Adrenal gland (tissue), 12 donors: ENCODE measurements around the gene SLC5A8. TPM values are rescaled to one million over a fixed set of nuclear protein-coding genes. Genes with fewer than 3 reads are reported as not detected.
A peak's percentile ranks its signal among the peaks of the same experiment; 100 is the strongest.

Experiments used
- DNase-seq, 7 donors: peaks; one replicate each; pipeline ENCODE4 v3.0.0-alpha.2; 2019 to 2020
- H3K27ac ChIP-seq, 5 donors: fragments of 200-600 bp; sonication (generic) in 4 of 5; 1 replicate in 3 of 5; 2 replicates in 2 of 5; pipeline versions ENCODE4 v1.5.1 to v1.8.0; 2016 to 2020; ENCODE audit warnings: mild to moderate bottlenecking in 1 of 5
- H3K27me3 ChIP-seq: fragments of 200-600 bp; 2 replicates; pipeline ENCODE4 v1.8.0; 2021
- H3K36me3 ChIP-seq, 2 donors: fragments of 200-600 bp; replicated peaks in 1 of 2; 1 replicate in 1 of 2; 2 replicates in 1 of 2; pipeline versions ENCODE4 v1.5.1 to v1.8.0; 2018 to 2022
- H3K4me1 ChIP-seq, 2 donors: fragments of 200-600 bp; replicated peaks in 1 of 2; 1 replicate in 1 of 2; 2 replicates in 1 of 2; pipeline versions ENCODE4 v1.5.1 to v1.8.0; 2018 to 2021
- H3K4me3 ChIP-seq, 4 donors: fragments of 200-600 bp; sonication (generic) in 3 of 4; one replicate each; pipeline ENCODE4 v1.5.1; 2016 to 2018
- H3K9me3 ChIP-seq, 3 donors: fragments of 200-600 bp; sonication (generic) in 1 of 3; replicated peaks in 1 of 3; 1 replicate in 2 of 3; 2 replicates in 1 of 3; pipeline versions ENCODE4 v1.5.1 to v1.8.0; 2016 to 2021
- POLR2A ChIP-seq, 2 donors: fragments of 450-650 bp; IDR thresholded peaks; one replicate each; pipeline ENCODE4 v1.6.1; 2017; ENCODE audit warnings: antibody characterized with exemption in 2 of 2, mild to moderate bottlenecking in 2 of 2, moderate library complexity in 1 of 2
- WGBS, 4 donors: extraction: QIAGEN DNeasy Blood & Tissue Kit in 2 of 4; methylation state at CpG; one replicate each; pipeline versions ENCODE4 v1.1.5 to v1.1.7; 2013 to 2017; 5-methylcytosine and 5-hydroxymethylcytosine counted together
- intact Hi-C, 2 donors: fragments of 100-400 bp; cut with DNase I; formaldehyde crosslinking; loops; one replicate each; pipeline versions ENCODE4 v1.14.1 to v1.15.0; 2022 to 2023
- polyA plus RNA-seq, 3 donors: library from polyadenylated mRNA; stranded (reverse); fragments of 200-250 nt in 2 of 3; fragments of 350-450 nt in 1 of 3; fragmentation: Illumina TruSeq in 1 of 3; extraction: RNeasy Lipid Tissue Mini Kit (QIAGEN cat#74804) in 1 of 3; gene quantifications; one replicate each; pipeline ENCODE4 v1.2.3, GENCODE V29; 2013 to 2014
- total RNA-seq, 9 donors: library from RNA; depleted of rRNA in 4 of 9; stranded (reverse); fragments of >200 nt in 4 of 9; fragments of 120-200 nt in 1 of 9; fragmentation: NEBNext Ultra II Directional in 1 of 9; extraction: Animal tissue kit (Norgen Biotek cat#: 25700) in 1 of 9; gene quantifications; one replicate each; pipeline versions ENCODE4 v1.1.0 to v1.2.4, GENCODE V29; 2013 to 2023
- TF ChIP-seq, protein P1 (sequence below), 6 experiments: fragments of 450-650 bp in 4 of 6; fragments of 200-600 bp in 2 of 6; sonication (generic) in 1 of 6; IDR thresholded peaks; 1 replicate in 5 of 6; 2 replicates in 1 of 6; pipeline versions ENCODE4 v1.5.1 to v1.8.0; 2016 to 2021; ENCODE audit warnings: antibody characterized with exemption in 6 of 6, mild to moderate bottlenecking in 2 of 6, moderate library complexity in 1 of 6
- donor health status: healthy with polysubstance abuse.
- donor health status: Bipolar disorder and iron deficiency.
- donor health status: DM: yes; HTN: yes; CAD: no.
- donor health status: DM: no; HTN: no; CAD: no.
- donor health status: DM: no; HTN: no; CAD: no.
- donor health status: DM: yes; HTN: yes; CAD: no.

SLC5A8 gene
- total and polyA plus RNA-seq, 12 donors, result 0.55 to 8.3 (median 1.5) TPM; not detected in 1

DNA sequence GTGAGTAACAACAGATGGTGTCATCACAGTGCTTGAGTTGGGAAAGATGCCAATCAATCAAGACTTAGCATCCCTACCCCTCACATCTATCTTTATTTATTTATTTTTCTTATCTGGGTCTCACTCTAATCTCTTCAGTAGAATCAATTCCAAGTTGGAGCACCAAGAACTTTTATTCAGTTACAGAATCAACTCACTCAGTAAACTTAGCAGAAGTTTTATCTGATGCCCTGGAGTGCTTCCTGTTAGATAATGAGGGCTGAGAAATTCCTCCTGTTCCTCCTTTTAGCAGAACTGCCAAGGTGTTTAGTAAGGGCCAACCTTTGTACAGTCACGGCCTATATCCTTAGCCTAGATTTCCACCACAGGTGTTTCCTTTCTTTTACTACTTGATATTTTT, 11.3 kb upstream of the SLC5A8 start:
- no peak overlapping the region for H3K27ac ChIP-seq
- H3K9me3 ChIP-seq, result no peaks in the 10 kb centered on the region
- intact Hi-C loops, result no loop called here
- no peaks in the 10 kb centered on the region for H3K36me3 ChIP-seq
- 61 to 76% (median 64%) methylated on average over 1 of the region's 1 CpG for WGBS, 4 donors
- H3K27me3 ChIP-seq, result no peaks in the 10 kb centered on the region
- no peak overlapping the region for H3K4me3 ChIP-seq
- no peak for TF ChIP-seq POLR2A (IDR thresholded peaks at IDR 0.05)
- TF ChIP-seq, protein P1, sequence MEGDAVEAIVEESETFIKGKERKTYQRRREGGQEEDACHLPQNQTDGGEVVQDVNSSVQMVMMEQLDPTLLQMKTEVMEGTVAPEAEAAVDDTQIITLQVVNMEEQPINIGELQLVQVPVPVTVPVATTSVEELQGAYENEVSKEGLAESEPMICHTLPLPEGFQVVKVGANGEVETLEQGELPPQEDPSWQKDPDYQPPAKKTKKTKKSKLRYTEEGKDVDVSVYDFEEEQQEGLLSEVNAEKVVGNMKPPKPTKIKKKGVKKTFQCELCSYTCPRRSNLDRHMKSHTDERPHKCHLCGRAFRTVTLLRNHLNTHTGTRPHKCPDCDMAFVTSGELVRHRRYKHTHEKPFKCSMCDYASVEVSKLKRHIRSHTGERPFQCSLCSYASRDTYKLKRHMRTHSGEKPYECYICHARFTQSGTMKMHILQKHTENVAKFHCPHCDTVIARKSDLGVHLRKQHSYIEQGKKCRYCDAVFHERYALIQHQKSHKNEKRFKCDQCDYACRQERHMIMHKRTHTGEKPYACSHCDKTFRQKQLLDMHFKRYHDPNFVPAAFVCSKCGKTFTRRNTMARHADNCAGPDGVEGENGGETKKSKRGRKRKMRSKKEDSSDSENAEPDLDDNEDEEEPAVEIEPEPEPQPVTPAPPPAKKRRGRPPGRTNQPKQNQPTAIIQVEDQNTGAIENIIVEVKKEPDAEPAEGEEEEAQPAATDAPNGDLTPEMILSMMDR (IDR thresholded peaks at IDR 0.05), result no peak
- H3K4me1 ChIP-seq, result no peaks in the 10 kb centered on the region
- no peak for DNase-seq

DNA sequence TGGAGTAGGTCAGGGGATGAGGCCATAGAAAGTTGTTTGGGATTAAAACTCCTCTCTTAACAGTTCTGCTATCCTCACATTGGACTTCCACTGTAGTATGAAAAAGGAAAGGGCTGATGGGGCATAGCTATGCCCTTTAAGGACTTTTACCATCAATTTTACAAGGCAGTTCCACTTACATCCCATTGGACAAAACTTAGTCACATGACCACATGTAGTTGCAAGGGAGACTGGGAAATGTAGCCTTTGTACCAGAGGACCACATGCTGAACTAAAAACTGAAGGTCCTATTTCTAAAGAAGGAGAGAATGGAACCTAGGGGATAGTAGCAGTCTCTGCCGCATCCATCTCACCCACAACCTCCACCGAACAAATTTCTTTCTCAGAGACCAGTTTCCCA, 6.8 kb upstream of the SLC5A8 start:
- no peak for DNase-seq
- H3K27me3 ChIP-seq, result no peaks in the 10 kb centered on the region
- TF ChIP-seq, protein P1 (IDR thresholded peaks at IDR 0.05), result no peak
- no peak for TF ChIP-seq POLR2A (IDR thresholded peaks at IDR 0.05)
- intact Hi-C loops, result no loop called here
- 92 to 100% (median 93%) methylated on average over 2 of the region's 2 CpGs for WGBS, 4 donors
- H3K36me3 ChIP-seq, result no peaks in the 10 kb centered on the region
- H3K9me3 ChIP-seq, result no peaks in the 10 kb centered on the region
- H3K4me1 ChIP-seq, result no peaks in the 10 kb centered on the region
- H3K27ac ChIP-seq, result no peak overlapping the region
- H3K4me3 ChIP-seq, result no peak overlapping the region

DNA sequence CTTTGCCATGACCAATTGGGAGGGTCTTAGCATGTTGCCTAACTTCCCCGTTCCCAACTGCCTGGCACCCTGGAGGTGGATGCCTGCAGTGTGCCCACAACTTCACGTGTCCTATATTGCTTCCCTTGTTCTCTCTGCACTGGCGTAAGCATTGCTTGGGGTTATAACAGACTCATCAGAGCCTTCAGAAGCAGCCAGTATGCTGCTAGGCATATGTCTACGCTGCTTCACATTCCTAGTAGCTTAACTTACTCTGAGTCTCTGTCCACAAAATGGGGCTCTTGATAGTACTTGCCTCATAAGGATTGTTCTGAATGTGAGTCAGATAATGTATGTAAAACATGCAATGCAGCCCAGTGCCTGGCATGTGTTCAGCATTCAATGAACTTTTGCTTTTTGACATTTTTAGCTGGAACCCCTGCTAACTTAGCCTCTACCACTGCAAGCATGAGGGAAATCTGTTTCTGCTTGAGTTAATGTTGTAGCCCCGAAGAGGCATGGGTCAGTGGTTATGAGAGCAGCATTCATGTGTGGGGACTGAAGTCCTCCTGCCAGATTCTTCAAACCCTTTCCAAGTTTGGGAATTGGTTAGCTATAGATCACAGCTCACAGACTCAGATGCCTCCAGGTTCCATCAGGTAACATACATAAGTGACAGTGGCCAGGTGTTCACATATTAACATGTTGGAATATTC, 2.8 kb downstream of the SLC5A8 start:
- WGBS, 4 donors, result 79 to 84% (median 80%) methylated on average over 5 of the region's 5 CpGs
- H3K27ac ChIP-seq, result no peak overlapping the region
- no peaks in the 10 kb centered on the region for H3K4me1 ChIP-seq
- no peaks in the 10 kb centered on the region for H3K36me3 ChIP-seq
- no peak overlapping the region for H3K4me3 ChIP-seq
- no peak for TF ChIP-seq POLR2A (IDR thresholded peaks at IDR 0.05)
- TF ChIP-seq, protein P1 (IDR thresholded peaks at IDR 0.05), result no peak
- H3K27me3 ChIP-seq, result peaks cover 11% of the 10 kb centered on the region
- no peak for DNase-seq
- intact Hi-C loops, result no loop called here
- no peaks in the 10 kb centered on the region for H3K9me3 ChIP-seq

DNA sequence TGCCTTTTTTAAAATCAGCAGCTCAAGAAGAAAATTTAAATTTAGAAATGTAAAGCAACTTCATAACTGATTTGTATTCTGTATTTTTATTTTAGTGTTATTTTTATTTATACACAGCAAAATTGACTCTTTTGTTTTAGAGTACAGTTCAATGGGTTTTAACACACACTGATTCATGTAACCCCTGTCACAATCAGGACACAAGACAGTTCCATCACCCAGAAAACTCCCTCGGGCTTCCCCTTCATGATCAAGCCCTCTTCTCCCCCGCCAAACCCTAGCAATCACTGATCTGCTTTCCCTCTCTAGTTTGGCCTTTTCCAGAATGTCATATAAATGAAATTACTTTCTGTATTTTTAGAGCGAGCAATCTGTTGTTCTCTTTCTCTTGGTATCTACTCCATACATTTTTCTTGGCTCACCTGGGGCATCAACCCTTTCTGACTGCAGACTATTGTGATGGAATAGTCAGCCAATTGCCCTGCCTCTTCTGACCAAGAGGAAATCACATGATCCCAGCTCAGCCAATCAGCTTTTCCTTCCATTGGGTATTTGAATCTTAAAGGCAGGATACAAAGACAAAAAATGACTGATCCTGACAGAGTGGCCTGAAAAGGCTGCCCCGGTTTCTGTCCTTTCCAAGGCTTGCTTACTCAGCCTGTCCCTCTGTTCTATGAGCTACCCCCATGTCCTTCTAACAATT, 5.3 kb downstream of the SLC5A8 start:
- Histone ChIP-seq H3K27me3 (peaks cover 7% of the 10 kb centered on the region), H3K27ac (no peak overlapping the region), H3K36me3 (no peaks in the 10 kb centered on the region), H3K4me1 (no peaks in the 10 kb centered on the region), H3K4me3 (no peak overlapping the region), H3K9me3 (no peaks in the 10 kb centered on the region)
- TF ChIP-seq, protein P1 (IDR thresholded peaks at IDR 0.05), result no peak
- TF ChIP-seq POLR2A (IDR thresholded peaks at IDR 0.05), result no peak
- 55 to 76% (median 67%) methylated on average over 4 of the region's 4 CpGs for WGBS, 4 donors
- peak in 2 of 7 donors; percentile 2 to 54 for DNase-seq
- intact Hi-C loops, result no loop called here
